Activated CD8-positive, alpha-beta memory T cell treated with anti-CD3 and anti-CD28 coated beads, Interleukin-2, amount 50 U/mL, for 24 hours (primary cell): ENCODE results near the gene HLA-DPA1.
"Not testable (repeated sequence)": the region's sequence is repeated elsewhere in the genome, so short reads cannot be mapped to it uniquely, and the experiment has no call there.

Source experiments
- DNase-seq: peaks from one replicate; pipeline ENCODE4 v3.0.0-alpha.2; 2020; ENCODE audit errors: extremely low read depth

HLA-DPA1 gene

DNA sequence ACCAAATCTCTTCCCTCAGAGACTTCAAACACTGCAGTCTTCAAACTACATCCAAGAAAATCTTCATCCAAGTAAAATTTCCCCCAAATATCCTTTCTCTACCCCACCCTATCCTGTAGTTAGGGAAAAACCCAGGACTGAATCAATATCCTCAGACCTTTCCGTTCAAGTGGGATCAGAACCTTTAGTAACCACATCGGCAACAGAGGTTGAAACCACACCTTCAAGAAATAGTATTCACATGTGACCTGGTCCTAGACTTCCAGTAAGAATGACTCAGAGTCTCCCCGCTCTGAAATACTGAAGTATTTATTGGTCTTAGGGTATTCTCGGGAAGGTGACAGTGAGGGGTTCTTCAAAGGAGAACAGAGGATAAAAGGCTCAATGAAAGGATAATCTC, 8.7 kb downstream of the HLA-DPA1 start:
- no peak for DNase-seq

DNA sequence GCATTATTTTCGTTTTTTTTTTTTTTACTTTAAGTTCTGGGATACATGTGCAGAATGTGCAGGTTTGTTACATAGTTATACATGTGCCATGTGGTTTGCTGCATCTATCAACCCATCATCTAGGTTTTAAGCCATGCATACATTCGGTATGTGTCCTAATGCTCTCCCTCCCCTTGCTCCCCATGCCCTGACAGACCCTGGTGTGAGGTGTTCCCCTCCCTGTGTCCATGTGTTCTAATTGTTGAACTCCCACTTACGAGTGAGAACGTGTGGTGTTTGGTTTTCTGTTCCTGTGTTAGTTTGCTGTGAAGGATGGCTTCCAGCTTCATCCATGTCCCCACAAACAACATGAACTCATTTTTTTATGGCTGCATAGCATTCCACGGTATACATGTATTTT, 10.0 kb downstream of the HLA-DPA1 start:
- not testable (repeated sequence) for DNase-seq

DNA sequence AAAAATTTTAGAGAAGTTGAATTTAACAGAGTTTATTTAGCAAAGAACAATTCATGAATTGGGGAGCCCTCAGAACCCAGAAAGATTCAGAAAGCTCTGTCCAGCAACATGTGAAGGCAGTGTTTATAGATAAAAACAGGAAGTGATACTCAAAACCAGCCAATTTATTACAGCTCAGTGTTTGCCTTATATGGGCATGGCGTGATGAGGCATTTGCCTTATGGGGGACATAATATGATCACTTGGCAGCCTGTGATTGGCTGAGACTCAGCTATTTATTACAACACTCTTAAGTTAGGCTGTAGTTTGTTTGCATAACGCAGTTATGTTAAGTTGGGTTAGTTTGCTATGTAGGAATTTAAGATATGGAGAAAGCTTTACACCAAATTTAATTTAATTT, 11.5 kb downstream of the HLA-DPA1 start:
- no peak for DNase-seq

DNA sequence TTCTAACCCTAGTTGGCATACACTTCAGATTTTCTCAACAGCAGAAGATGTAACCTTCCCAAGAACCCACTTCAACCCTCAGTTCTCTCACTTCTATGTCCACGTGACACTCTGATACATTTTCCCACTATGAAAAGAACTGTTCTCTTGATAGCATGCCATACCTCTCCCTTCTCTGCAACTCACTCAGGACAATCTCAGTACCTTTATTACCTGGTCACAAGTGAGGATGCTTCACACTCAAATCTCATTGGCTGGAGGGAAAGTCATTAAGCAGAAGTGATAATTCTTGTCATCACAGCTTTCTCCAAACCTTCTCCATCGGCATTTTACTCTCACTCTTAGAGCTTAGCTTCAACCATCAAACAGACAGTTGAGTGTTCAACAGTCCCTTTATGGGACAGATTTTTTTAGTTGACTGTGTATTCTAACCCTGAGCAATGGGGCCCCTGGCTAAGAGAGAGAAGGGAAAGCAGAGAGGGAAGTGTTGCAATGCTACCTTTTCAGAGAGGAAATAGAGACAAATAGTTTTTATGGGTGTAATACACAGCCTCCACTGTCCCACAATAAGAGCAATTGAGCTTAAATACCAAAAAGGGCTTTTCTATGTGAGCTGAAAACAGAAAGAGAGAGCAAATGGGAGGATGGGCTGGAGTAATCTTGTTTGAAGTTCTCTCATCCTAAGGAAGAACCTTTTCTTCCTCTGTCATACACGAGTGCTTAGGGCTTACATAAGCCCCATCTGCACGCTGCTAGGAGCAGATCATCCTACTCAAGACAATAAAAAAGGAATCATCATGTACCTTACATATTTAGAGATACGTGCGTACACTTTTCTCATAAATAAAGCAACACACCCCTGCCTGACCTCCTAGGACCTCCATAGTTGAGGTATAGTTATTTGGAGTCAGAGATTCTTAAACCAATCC, 16.0 kb downstream of the HLA-DPA1 start:
- DNase-seq: no peak

DNA sequence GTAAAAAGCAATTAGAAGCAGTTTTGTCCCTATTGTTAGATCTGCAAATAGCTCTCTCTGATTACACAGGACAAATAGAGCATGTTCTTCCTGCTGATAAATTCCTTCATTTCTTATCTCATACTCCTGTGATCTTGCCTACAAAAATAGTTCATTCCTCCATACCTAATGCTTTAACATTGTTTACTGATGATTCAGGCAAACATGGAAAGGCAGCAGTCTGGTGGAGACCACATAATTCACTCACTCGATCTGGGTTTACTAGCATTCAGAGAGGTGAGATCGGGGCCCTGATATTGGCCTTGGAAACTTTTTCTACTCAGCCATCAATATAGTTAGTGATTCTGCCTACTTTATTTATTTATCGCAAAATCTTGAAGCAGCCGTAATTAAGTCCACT, 20.2 kb downstream of the HLA-DPA1 start:
- DNase-seq: no peak

DNA sequence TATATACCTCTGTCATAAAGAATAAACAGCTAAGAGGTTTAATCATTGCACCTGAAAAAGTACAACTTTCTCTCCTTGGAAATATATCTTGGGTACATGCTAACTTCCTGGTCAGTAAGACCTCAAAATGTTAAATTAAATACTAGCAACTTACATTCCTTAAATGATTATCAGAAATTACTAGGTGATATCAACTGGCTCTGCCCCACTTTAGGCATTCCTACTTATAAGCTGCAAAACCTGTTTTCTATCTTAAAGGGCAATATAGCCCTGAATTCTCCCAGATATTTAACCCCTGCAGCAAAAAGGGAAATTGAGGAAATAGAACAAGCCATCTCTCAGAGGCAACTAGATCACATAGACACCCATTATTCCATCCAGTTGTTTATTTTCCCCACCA, 20.8 kb downstream of the HLA-DPA1 start:
- DNase-seq: no peak

DNA sequence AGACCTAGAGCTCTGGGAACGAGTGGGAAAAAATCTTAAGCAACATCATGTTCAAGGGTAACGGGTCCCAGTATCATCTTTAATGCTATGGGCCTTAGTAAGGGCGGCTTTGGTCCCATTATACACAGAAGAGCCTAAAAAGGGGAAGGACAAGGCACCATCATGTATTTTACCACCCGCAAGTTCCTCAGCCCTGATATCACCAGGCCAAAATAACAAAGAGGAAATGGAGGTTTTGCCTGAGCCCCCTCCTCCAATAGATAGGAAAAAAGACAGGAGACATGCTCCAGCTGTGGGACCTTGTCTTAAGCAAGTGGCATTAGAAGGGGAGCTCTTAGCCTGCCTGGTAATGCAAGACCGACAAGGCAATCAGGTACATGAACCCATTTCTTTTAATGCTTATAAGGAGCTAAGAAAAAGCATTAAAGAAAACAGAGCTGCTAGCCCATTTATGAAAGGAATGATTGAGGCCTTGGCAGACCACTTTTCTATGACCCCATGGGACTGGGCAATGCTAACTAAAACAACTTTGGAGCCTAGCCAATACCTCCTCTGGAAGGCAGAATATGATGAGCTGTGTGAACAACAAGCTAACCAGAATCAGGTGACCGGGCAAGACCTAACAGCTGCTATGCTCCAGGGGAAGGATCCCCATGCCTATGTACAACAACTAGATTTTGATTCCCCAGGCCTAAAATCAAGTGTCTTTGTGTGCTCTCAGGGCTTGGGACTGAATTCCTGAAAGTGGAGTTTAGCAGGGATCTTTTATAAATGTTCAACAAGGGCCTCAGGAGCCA, 23.2 kb downstream of the HLA-DPA1 start:
- no peak for DNase-seq

DNA sequence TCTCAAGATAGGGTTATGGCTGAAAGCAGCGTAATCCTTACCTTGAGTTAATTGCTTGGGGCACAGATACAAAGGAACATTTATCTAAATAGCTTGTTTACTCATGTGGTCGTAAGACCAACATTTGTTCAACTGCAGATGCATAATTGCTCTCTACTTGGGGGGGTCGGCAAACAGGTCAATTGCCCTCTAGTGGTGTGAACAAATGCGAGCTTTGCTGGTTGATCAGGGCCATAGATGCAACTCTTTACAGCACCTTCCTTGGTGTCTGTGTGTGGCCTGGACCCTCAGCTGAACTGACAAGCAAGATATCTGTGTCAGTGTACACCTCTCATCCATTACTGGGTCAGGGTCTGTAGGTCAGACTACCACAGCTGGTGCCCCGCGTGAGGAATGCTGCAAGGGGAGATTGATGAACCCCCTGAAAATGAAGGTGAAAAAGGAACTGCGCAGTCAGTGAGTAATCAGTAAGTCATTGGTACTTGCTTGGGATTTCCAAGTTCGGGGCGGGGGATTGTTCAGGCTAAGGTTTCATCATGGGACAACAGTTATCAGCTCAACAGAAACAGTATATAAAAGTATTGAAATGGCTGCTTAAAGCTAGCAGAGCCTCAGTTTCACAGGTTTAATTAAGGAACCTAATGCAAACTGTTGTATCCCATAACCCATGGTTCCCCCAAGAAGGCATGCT, 24.0 kb downstream of the HLA-DPA1 start:
- no peak for DNase-seq

DNA sequence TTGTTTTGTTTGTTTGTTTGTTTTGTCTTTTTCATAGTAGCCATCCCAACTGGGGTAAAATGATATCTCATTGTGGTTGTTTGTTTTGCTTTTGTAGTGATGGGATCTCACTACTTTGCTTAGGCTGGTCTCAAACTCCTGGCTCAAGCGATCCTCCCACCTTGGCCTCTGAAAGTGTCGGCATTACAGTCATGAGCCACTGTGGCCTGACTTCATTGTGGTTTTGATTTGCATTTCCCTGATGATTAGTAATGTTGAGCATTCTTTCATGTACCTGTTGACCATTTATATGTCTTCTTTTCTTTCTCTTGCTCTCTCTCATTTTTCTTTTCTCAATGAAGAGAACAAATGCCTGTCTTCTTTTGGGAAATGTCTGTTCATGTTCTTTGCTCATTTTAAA, 33.3 kb downstream of the HLA-DPA1 start:
- DNase-seq: no peak

DNA sequence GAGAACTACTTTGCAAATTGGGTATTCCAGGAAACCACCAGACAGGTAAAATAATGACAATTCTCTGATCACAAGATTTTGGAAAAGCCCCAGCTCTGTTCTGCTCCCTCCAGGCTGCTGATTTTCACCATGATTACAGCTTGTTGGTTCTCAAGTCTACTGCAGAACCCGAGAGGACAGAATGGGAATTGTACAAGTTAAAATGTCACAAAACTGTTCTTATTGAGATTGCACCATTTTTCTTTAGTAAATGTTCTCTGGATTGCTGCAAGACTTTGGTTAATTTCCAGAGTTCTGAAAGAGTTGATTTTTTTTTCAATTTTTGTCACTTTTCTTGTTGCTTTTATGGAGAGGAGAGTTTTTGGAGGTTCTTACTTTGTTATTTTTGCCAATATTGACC, 36.9 kb downstream of the HLA-DPA1 start:
- no peak for DNase-seq

DNA sequence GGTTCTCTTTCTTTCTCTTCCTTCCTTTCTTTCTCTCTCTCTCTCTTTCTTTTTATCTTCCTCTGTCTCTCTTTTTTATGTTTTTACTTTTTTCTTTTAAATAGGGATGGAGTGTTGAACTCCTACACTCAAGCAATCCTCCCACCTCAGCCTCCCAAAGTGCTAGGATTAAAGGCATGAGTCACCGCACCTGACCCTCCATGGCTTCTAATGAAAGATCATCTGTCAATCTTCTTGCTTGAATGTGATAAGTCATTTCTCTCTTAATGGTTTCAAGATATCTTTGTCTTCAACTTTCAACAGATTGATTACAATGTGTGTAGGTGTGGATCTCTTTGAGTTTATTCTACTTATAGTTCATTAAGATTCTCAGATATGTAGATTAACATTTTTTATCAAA, 38.9 kb downstream of the HLA-DPA1 start:
- DNase-seq: no peak

DNA sequence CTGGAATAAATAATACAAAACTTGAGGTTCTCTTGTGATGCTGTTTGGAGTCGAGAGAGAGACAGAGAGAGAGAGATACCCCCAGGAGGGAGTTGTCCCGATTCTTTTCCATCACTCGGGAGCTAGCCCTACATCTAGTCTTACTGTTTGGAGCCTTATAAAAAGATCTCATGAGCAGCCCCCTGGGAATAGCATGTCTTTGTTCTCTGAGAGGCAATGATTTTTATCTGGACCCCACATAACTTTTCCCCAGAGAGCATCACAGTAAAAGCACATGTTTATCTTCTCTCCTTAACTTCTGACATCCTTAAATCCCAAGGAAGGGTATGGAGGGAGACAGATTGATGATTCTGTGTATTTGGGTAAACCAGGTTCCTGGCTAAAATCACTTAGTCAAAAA, 43.2 kb downstream of the HLA-DPA1 start:
- DNase-seq: no peak

DNA sequence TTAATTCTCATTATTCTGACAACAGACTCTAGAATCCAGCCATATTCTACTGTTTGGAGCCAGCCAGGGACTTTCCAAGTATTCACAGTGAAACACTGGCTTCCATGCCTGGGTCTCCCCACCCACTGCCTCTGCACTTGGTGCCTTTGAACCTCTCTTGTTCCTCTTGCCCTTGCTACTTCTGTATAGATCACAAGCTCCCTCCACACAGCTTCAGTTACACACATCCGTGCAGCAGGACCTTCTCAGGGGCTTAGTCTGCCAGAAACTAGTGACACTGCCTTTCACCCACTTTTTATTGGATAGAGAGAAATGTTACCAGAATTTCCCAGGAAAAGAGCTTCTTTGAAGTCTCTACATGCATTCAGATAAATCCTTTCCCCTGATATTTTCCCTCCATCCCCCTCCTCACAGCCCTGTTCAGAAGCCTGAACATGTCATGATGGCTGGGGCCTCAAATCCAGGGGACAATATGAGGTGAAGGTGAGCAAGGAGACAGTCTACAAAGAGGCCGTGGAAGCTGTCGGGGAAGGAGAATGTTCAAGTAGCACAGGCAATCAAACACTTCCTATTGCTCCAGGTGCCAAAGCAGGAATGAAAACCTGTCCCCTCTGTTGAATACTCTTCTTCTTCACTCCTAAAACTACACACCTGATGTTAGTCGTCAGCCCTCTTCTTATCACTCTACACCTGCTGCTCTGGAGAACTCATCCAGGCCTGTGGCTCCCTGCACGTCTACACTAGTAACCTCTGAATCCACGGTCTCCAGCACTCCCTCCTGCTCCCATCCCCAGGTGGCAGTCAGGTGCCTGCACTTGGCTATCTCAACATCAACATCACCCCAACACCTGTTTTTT, 43.9 kb downstream of the HLA-DPA1 start:
- no peak for DNase-seq

DNA sequence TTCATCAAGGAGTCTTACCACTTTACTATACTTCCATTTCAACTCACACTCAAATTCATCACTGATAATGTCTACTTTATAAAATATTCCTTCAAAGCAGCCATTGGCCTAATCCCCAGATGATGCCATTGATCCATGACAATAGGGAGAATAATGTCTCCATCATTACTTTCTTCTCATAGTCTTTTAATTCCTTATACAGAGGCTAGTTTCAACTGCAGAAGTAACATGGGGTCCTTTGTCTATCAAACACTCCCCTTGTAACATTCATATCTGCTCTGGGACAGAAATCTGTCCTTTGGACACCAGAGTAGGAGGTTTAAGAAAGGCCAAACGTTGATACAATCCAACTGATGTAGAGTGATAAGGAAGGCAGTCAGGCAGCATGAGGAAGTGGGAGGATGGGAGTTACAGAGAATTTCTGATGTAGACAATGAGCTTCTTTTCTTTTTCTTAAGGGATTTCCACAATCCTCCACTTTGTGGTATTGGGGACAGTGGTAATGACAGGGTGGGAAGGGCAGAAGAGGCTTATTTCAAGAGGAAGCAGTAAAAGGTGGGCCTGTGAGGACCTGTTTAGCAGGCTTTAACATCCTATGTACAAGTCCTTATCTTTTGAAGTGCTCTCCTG, 45.1 kb downstream of the HLA-DPA1 start:
- no peak for DNase-seq

DNA sequence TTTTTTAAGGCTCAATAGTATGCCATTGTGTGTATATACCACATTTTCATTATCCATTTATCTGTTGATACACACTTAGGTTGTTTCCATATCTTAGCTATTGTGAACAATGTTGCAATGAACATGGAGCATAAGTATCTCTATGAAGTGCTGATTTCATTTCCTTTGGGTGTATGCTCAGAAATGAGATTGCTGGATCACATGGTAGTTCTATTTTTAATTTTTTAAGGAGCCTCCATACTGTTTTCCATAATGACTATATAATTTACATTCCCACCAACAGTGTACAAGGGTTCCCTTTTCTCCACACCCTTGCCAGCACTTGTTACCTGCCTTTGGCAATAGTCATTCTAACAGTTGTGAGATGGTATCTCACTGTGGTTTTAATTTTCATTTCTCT, 48.9 kb downstream of the HLA-DPA1 start:
- no peak for DNase-seq

DNA sequence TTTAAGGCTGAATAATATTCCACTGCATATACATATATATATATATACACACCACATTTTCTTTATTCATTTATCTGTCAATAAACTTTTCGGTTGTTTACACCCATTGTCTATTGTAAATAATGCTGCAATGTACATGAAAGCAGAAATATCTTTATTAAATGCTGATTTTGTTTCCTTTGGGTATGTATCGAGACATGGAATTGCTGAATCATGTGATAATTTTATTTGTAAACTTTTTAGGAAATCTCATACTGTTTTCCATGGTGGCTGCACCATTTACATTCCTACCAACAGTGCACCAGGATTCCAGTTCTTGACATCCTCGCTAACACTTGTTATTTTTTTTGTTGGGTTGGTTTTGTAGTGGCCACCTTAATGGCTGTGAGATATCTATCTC, 49.9 kb downstream of the HLA-DPA1 start:
- no peak for DNase-seq

DNA sequence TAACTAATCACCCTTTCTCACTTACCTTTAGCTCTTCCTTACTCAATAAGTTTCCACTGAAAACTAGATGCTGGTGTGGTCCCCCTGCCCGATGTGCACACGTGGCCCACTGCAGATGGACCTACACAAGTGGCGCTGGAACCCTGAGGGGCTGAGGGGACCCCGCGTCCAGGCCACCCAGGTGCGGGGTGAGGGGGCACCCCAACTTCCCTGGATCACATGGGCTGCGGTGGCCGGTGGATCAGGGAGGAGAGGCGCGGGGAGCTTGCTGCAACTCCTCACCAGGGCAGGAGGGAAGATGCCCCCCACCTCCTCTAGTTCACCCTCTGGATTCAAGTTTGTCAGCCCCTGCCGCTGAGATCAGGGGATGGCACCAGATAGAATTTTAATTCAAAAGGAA, 51.5 kb downstream of the HLA-DPA1 start:
- no peak for DNase-seq

DNA sequence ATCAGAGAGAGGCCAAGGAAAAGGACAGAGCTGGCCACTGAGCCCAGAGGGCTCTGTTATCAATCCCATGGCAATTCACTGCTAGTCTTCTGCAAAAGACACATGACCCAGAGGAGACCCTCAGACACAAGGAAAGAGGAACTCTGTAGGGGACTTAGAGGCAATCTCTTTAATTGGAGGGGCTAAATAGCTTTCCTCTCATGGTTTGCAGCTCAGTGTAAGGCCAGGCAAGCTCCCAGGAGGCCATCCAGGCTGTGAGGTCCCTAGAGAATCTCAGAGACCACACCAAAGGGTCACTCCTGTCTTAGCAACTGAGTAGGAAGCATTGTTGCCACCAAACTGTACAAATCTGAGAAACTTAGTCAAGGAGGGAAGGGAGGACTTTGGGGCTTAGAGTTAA, 54.1 kb downstream of the HLA-DPA1 start:
- DNase-seq: no peak

DNA sequence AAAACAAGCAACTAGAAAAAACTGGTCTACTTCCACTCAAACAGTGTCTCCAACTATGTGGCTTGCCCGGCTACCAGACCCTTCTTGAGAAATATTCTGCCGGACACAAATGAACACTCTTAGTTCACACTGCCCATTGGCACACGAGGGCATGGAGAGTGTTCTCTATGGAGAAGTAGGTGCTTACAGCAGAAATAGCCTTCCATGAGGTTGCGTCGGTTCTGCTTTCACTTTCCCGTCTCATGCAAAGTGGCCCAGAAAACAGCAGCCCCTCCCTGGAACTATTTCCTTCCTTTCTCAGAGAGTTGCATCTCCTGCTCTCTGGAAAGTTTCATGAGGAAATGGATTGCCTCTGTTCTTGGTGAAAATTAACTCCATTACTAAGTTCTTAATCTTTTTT, 54.5 kb downstream of the HLA-DPA1 start:
- no peak for DNase-seq

DNA sequence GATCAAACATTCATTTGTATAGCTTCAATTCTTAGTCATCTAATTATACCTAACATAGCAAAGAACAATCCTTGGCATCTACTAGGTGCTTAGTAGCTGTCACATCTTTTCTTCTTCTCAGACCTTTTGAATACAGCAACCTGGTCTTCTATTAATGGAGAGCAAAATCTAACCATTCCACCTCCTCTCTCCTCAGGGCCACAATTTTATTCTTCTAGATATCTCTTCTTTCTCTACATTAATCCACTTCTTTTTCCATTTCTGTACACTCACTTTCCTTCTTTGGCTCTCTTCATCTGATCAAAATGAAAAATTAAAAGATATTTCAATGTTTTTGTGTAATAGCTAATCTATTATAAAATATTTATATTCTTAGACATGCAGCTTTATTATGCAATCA, 55.0 kb downstream of the HLA-DPA1 start:
- DNase-seq: no peak
